ENCODE results near the gene TMC8. TPM values are rescaled to one million over a fixed set of nuclear protein-coding genes. Genes with fewer than 3 reads are reported as not detected.

TMC8 gene
- total RNA-seq, 1 experiment from 2014 or later: 0.32 TPM

GRCh38 chr17:78146881-78147280 is 16.3 kb downstream of the TMC8 start:
- intact Hi-C loops (cut with micrococcal nuclease; ENCODE audit: unreplicated experiment): no loop called here
- ChIA-PET POLR2A (ENCODE audit: low non-redundant PET) (interaction anchor here (0.5 kb wide), 1 partner anchor 30 kb away, joined by 3 read pairs; no protein-coding TSS in a partner anchor), CTCF (no interaction called here)
- Histone ChIP-seq H3K27ac (ENCODE audit: low read depth, low read length, poor library complexity, severe bottlenecking) (no peak overlapping the region), H3K4me3 (ENCODE audit: low read depth, low read length, poor library complexity, severe bottlenecking) (no peak overlapping the region), H3K36me3 (ENCODE audit: insufficient read depth, low read length, poor library complexity, severe bottlenecking) (no peaks in the 10 kb centered on the region), H3K9me3 (ENCODE audit: low read depth, low read length, poor library complexity, severe bottlenecking) (no peaks in the 10 kb centered on the region), H3K4me1 (ENCODE audit: insufficient read depth, low read length, poor library complexity, severe bottlenecking) (peaks cover 5% of the 10 kb centered on the region), H3K27me3 (replicated peaks; ENCODE audit: insufficient read depth, low read depth, low read length, poor library complexity) (no peaks in the 10 kb centered on the region)
- TF ChIP-seq EZH2 (IDR thresholded peaks at IDR 0.05; ENCODE audit: borderline replicate concordance, low read depth, low read length, poor library complexity, severe bottlenecking) (no peak), CTCF (conservative IDR thresholded peaks at IDR 0.05; ENCODE audit: low read depth, low read length) (no peak)
- no peak for DNase-seq (ENCODE audit: low spot score)
- BruUV-seq (replicated peaks): no TSS peak

DNA sequence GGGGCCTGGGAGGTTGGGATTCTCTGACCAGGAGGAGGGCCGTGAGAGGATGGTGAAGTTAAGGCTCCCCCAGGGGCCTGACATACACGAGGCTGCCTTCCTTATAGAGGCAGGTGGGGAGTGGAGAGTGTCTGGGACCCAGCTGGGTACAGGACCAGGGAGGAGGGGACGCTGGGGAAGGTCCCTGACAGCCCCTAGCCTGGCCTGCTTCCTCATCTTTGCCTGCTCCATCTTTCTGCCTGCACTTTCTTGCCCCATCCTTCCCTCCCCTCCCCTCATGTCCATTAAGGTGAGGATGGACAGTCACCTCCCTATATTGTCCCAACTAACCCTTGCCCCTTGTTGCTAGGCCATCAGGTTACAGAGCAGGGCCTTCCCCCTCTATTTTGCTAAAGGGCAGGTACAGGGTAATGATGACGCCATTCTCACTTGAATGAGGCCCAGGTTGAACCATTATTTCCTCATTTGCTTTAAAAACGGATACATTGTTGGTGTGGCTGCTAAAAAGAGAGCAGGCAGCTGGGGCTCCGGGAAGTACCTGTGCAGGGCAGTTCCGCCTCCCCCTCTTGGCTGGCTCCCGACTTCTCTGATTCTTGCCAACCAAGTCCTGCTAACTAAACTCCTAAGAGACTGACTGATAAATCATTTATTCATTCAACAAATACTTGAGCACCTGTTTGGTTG is 16.9 kb downstream of the TMC8 start:
- H3K27me3 ChIP-seq (replicated peaks; ENCODE audit: insufficient read depth, low read depth, low read length, poor library complexity): no peaks in the 10 kb centered on the region
- no peaks in the 10 kb centered on the region for H3K9me3 ChIP-seq (ENCODE audit: low read depth, low read length, poor library complexity, severe bottlenecking)
- POLR2A ChIA-PET (ENCODE audit: low non-redundant PET): no interaction called here
- no peak overlapping the region for H3K4me3 ChIP-seq (ENCODE audit: low read depth, low read length, poor library complexity, severe bottlenecking)
- no peak for TF ChIP-seq CTCF (conservative IDR thresholded peaks at IDR 0.05; ENCODE audit: low read depth, low read length)
- TF ChIP-seq EZH2 (IDR thresholded peaks at IDR 0.05; ENCODE audit: borderline replicate concordance, low read depth, low read length, poor library complexity, severe bottlenecking): no peak
- no peak for DNase-seq (ENCODE audit: low spot score)
- no peak overlapping the region for H3K27ac ChIP-seq (ENCODE audit: low read depth, low read length, poor library complexity, severe bottlenecking)
- CTCF ChIA-PET: no interaction called here
- peaks cover 5% of the 10 kb centered on the region for H3K4me1 ChIP-seq (ENCODE audit: insufficient read depth, low read length, poor library complexity, severe bottlenecking)
- intact Hi-C loops (cut with micrococcal nuclease; ENCODE audit: unreplicated experiment): no loop called here
- no TSS peak for BruUV-seq (replicated peaks)
- no peaks in the 10 kb centered on the region for H3K36me3 ChIP-seq (ENCODE audit: insufficient read depth, low read length, poor library complexity, severe bottlenecking)

DNA sequence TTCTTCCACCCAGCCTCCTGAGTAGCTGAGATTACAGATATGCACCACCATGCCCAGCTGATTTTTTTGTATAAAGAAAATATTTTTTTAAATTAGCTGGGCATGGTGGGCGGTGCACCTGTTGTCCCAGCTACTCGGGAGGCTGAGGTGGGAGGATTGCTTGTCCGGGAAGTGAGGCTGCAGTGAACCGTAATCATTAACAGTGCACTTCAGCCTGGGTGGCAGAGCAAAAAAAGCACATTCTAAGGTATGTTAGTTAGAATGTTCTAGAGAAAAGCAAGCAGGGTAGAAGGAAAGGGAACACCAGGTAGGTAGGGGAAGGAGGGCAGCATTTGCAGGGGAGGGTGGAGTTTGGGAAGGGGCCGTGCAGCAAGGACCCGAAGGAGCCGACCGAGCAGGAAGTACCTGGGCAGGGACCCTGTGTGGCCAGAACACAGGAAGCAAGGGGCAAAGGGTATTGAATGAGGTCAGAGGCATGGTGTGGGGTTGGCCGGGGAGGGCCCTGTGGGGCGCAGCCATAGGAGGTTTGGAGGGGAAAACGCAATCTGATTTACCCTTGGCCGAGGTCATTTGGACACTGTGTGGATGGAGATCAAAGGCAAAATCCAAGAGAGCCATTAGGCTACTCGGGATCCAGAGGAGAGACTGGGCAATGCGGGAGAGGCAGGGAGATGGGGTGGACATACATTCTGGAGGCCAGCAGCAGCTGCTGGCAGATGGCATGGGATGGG is 17.9 kb downstream of the TMC8 start:
- POLR2A ChIA-PET (ENCODE audit: low non-redundant PET): no interaction called here

More for the DNA sequence above, 17.9 kb downstream of the TMC8 start:
- H3K4me1 ChIP-seq (ENCODE audit: insufficient read depth, low read length, poor library complexity, severe bottlenecking): peaks cover 5% of the 10 kb centered on the region
- H3K36me3 ChIP-seq (ENCODE audit: insufficient read depth, low read length, poor library complexity, severe bottlenecking): no peaks in the 10 kb centered on the region
- no peaks in the 10 kb centered on the region for H3K27me3 ChIP-seq (replicated peaks; ENCODE audit: insufficient read depth, low read depth, low read length, poor library complexity)
- intact Hi-C loops (cut with micrococcal nuclease; ENCODE audit: unreplicated experiment): no loop called here
- no peak for DNase-seq (ENCODE audit: low spot score)
- BruUV-seq (replicated peaks): no TSS peak
- TF ChIP-seq EZH2 (IDR thresholded peaks at IDR 0.05; ENCODE audit: borderline replicate concordance, low read depth, low read length, poor library complexity, severe bottlenecking): no peak
- TF ChIP-seq CTCF (conservative IDR thresholded peaks at IDR 0.05; ENCODE audit: low read depth, low read length): no peak
- CTCF ChIA-PET: no interaction called here
- H3K9me3 ChIP-seq (ENCODE audit: low read depth, low read length, poor library complexity, severe bottlenecking): no peaks in the 10 kb centered on the region
- H3K27ac ChIP-seq (ENCODE audit: low read depth, low read length, poor library complexity, severe bottlenecking): no peak overlapping the region
- H3K4me3 ChIP-seq (ENCODE audit: low read depth, low read length, poor library complexity, severe bottlenecking): no peak overlapping the region
